HL-60 (cell line): Measurements from ENCODE around the gene TANC1.

Experiments
- DNase-seq, 2 experiments: peaks; one replicate each; pipeline ENCODE4 v3.0.0-alpha.2; 2010 to 2020; ENCODE audit warnings: low read depth in 1 of 2, low spot score in 1 of 2
- H3K27ac ChIP-seq: fragments of 250-450 bp; sonication (Bioruptor Pico); replicated peaks from 2 replicates; pipeline ENCODE4 v1.5.1; 2020; ENCODE audit warnings: mild to moderate bottlenecking, moderate library complexity
- H3K27me3 ChIP-seq: fragments of 250-450 bp; sonication (Bioruptor Pico); 2 replicates; pipeline ENCODE4 v1.5.1; 2021; ENCODE audit warnings: mild to moderate bottlenecking, moderate library complexity; ENCODE audit not compliant: insufficient read depth, poor library complexity, severe bottlenecking
- H3K4me3 ChIP-seq: replicated peaks from 2 replicates; pipeline ENCODE4 v1.5.1; 2011; ENCODE audit warnings: mild to moderate bottlenecking, control low read depth, low read length; ENCODE audit not compliant: insufficient read depth
- GABPA ChIP-seq: IDR thresholded peaks from 2 replicates; pipeline ENCODE4 v1.6.1; 2012; ENCODE audit warnings: low read depth
- POLR2AphosphoS5 ChIP-seq: IDR thresholded peaks from 2 replicates; pipeline ENCODE4 v1.6.1; 2012; ENCODE audit warnings: low read depth
- REST ChIP-seq: IDR thresholded peaks from 2 replicates; pipeline ENCODE4 v1.6.1; 2012; ENCODE audit warnings: low read depth; ENCODE audit not compliant: insufficient replicate concordance
- SPI1 ChIP-seq: IDR thresholded peaks from 2 replicates; pipeline ENCODE4 v1.6.1; 2012; ENCODE audit warnings: low read depth, mild to moderate bottlenecking, borderline replicate concordance
- TF ChIP-seq, protein P1 (sequence below): IDR thresholded peaks from one replicate; pipeline ENCODE4 v1.5.1; 2011; ENCODE audit warnings: low read length, control low read depth, inconsistent platforms; ENCODE audit not compliant: insufficient read depth

TANC1 gene

GRCh38 chr2:159230145-159230877 is 261.9 kb downstream of the TANC1 start:
- Histone ChIP-seq H3K27ac (no peak overlapping the region), H3K27me3 (no peaks in the 10 kb centered on the region), H3K4me3 (no peak overlapping the region)
- DNase-seq: no peak
- TF ChIP-seq POLR2AphosphoS5 (no peak), REST (no peak)
- TF ChIP-seq, protein P1, sequence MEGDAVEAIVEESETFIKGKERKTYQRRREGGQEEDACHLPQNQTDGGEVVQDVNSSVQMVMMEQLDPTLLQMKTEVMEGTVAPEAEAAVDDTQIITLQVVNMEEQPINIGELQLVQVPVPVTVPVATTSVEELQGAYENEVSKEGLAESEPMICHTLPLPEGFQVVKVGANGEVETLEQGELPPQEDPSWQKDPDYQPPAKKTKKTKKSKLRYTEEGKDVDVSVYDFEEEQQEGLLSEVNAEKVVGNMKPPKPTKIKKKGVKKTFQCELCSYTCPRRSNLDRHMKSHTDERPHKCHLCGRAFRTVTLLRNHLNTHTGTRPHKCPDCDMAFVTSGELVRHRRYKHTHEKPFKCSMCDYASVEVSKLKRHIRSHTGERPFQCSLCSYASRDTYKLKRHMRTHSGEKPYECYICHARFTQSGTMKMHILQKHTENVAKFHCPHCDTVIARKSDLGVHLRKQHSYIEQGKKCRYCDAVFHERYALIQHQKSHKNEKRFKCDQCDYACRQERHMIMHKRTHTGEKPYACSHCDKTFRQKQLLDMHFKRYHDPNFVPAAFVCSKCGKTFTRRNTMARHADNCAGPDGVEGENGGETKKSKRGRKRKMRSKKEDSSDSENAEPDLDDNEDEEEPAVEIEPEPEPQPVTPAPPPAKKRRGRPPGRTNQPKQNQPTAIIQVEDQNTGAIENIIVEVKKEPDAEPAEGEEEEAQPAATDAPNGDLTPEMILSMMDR: no peak

DNA sequence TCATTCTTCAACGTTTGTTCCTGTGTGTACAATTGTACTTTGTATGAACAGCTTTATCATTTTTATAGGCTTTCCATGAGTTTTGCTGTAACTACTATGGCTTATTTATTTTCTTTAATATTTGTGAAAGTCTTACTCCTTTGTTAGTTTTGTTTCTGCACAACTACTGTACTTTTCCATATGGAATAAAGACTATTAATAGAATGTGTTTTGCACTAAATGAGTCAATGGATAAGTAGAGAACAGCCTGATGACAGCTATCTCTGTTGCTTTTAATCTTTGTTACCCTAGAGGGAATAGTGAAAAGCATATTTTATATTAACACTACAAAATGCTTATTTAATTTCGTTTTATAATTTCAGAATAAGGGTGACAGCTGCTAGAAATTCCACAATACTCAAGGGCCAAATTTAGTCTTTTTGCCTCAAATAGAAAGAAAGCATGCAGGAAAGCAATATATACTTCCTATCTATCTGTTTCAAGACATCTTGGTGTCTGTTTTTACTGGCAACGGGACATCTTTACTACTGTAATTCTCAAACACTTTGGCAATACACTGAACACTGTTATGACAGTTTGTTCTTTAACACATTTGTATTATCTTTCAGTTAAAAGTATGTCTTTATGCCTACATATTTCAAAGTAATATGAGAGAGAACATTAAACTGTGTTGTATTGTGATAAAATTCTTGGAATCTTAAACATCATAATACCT is 264.2 kb downstream of the TANC1 start:
- no peaks in the 10 kb centered on the region for H3K27me3 ChIP-seq
- no peak for DNase-seq

DNA sequence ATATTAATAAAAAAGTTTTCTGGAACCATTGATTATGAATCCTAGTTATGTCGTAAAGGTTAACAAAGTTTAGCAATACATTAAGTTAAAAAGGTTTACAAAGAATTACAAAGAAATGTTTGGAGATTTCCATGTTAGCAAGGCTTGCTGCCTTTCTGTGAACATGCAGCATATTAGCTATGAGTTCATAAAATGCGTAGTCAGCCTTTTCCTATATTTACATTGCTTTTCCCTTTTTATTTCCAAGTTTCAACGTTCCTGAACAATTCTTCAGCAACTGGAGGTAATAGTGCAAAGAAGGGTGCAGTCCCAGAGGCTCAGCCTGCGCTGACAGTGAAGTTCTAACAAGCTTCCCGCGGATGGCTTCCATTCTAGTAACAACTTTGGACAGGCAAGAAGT is 266.4 kb downstream of the TANC1 start:
- TF ChIP-seq REST (no peak), SPI1 (no peak), POLR2AphosphoS5 (no peak)
- H3K27ac ChIP-seq: no peak overlapping the region
- no peak overlapping the region for H3K4me3 ChIP-seq
- no peak for DNase-seq
- no peaks in the 10 kb centered on the region for H3K27me3 ChIP-seq

More for the DNA sequence above, 264.2 kb downstream of the TANC1 start:
- no peak for TF ChIP-seq REST
- TF ChIP-seq GABPA: no peak
- TF ChIP-seq, protein P1: no peak
- TF ChIP-seq POLR2AphosphoS5: no peak
- no peak for TF ChIP-seq SPI1
- no peak overlapping the region for H3K27ac ChIP-seq
- no peak overlapping the region for H3K4me3 ChIP-seq
